ENCODE data around the gene KLC4. TPM values are rescaled to one million over a fixed set of nuclear protein-coding genes. Genes with fewer than 3 reads are reported as not detected.

Gene KLC4
- total RNA-seq, 1 donor from 2014 or later, result 36.1 TPM

DNA sequence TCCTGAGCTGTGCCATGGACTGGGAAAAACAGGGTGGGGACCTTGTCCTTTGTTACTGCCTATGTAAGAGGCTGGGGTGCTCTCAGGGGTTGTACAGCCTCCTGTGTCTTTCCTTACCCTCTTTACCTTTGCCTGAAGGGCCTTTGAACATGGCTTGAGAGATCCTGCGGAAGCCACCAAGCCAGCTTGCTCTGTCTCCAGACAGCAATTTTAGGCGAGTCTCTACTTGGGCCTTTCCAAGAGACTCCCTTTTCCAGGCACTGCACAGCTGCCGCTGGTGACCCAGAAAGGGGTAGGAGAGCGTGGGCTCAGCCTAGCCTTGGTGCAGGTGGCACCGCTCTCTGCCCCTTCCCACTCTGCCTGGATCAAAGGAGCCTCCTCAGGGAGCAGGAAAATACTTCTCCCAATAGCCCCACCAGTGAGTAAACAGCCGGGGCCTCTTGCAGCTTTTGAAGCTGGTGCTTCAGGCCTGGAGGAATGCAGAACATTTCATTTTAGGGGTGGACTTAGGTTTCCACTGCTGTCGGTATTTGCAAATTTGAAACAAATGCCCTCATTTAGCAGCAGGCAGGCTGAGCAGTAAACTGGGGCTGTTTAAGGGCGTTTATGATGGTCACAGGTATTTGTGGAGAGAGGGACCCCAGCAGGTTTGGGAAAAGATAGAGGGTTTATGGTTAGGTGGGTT is 30.6 kb downstream of the KLC4 start:
- Histone ChIP-seq H3K4me3 (no peak overlapping the region), H3K4me1 (no peaks in the 10 kb centered on the region), H3K27ac (replicated peaks) (no peak overlapping the region), H3K36me3 (no peaks in the 10 kb centered on the region), H3K9me3 (replicated peaks) (no peaks in the 10 kb centered on the region), H3K27me3 (ENCODE audit: low read depth) (no peaks in the 10 kb centered on the region)
- intact Hi-C loops (cut with micrococcal nuclease), result no loop called here
- TF ChIP-seq, protein P1, sequence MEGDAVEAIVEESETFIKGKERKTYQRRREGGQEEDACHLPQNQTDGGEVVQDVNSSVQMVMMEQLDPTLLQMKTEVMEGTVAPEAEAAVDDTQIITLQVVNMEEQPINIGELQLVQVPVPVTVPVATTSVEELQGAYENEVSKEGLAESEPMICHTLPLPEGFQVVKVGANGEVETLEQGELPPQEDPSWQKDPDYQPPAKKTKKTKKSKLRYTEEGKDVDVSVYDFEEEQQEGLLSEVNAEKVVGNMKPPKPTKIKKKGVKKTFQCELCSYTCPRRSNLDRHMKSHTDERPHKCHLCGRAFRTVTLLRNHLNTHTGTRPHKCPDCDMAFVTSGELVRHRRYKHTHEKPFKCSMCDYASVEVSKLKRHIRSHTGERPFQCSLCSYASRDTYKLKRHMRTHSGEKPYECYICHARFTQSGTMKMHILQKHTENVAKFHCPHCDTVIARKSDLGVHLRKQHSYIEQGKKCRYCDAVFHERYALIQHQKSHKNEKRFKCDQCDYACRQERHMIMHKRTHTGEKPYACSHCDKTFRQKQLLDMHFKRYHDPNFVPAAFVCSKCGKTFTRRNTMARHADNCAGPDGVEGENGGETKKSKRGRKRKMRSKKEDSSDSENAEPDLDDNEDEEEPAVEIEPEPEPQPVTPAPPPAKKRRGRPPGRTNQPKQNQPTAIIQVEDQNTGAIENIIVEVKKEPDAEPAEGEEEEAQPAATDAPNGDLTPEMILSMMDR (IDR thresholded peaks at IDR 0.05; ENCODE audit: borderline replicate concordance), result no peak
- no peak for DNase-seq

GRCh38 chr6:43090559-43090956 is 31.1 kb downstream of the KLC4 start:
- H3K4me3 ChIP-seq, result no peak overlapping the region
- H3K27me3 ChIP-seq (ENCODE audit: low read depth), result no peaks in the 10 kb centered on the region
- intact Hi-C loops (cut with micrococcal nuclease), result no loop called here
- no peaks in the 10 kb centered on the region for H3K9me3 ChIP-seq (replicated peaks)
- no peak overlapping the region for H3K27ac ChIP-seq (replicated peaks)
- H3K4me1 ChIP-seq, result no peaks in the 10 kb centered on the region
- no peaks in the 10 kb centered on the region for H3K36me3 ChIP-seq
- TF ChIP-seq, protein P1 (IDR thresholded peaks at IDR 0.05; ENCODE audit: borderline replicate concordance), result no peak
- DNase-seq, result no peak

- H3K27ac ChIP-seq (replicated peaks), result no peak overlapping the region
- no peaks in the 10 kb centered on the region for H3K4me1 ChIP-seq
- H3K9me3 ChIP-seq (replicated peaks), result no peaks in the 10 kb centered on the region
- H3K27me3 ChIP-seq (ENCODE audit: low read depth), result no peaks in the 10 kb centered on the region
- DNase-seq, result no peak
- no peaks in the 10 kb centered on the region for H3K36me3 ChIP-seq
- intact Hi-C loops (cut with micrococcal nuclease), result no loop called here
- TF ChIP-seq, protein P1 (IDR thresholded peaks at IDR 0.05; ENCODE audit: borderline replicate concordance), result no peak
- H3K4me3 ChIP-seq, result no peak overlapping the region
Observed at GRCh38 chr6:43091020-43091419, 31.6 kb downstream of the KLC4 start.

GRCh38 chr6:43091436-43091991 is 32.1 kb downstream of the KLC4 start:
- Histone ChIP-seq H3K9me3 (replicated peaks) (no peaks in the 10 kb centered on the region), H3K27ac (replicated peaks) (no peak overlapping the region), H3K4me3 (no peak overlapping the region), H3K27me3 (ENCODE audit: low read depth) (no peaks in the 10 kb centered on the region), H3K36me3 (no peaks in the 10 kb centered on the region), H3K4me1 (peaks cover 2% of the 10 kb centered on the region)
- TF ChIP-seq, protein P1 (IDR thresholded peaks at IDR 0.05; ENCODE audit: borderline replicate concordance), result no peak
- intact Hi-C loops (cut with micrococcal nuclease), result no loop called here
- DNase-seq, result no peak

DNA sequence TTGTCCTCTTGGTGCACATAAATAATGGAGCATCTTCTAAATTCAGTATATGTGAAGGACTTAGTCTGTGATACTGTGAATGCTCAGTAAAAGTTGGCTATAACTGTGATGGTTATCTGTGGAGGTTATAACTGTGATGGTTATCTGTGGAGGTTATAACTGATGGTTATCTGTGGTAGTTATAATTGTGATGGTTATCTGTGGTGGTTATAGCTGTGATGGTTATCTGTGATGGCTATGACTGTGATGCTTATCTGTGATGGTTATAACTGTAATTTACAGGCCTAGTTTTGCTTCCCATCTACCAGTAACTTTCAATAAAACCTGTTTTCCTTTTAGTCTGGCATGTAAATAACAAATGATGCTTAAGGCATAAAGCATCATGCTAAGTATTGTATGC is 33.2 kb downstream of the KLC4 start:
- no peak for DNase-seq
- peaks cover 9% of the 10 kb centered on the region for H3K4me1 ChIP-seq
- no peak overlapping the region for H3K27ac ChIP-seq (replicated peaks)
- TF ChIP-seq, protein P1 (IDR thresholded peaks at IDR 0.05; ENCODE audit: borderline replicate concordance), result no peak
- intact Hi-C loops (cut with micrococcal nuclease), result no loop called here
- H3K4me3 ChIP-seq, result no peak overlapping the region
- no peaks in the 10 kb centered on the region for H3K9me3 ChIP-seq (replicated peaks)
- H3K27me3 ChIP-seq (ENCODE audit: low read depth), result no peaks in the 10 kb centered on the region
- no peaks in the 10 kb centered on the region for H3K36me3 ChIP-seq

Measured in left ventricle myocardium inferior (tissue), 1 donor.